Stomach (tissue), 9 donors: ENCODE data around the gene TP53BP2. TPM values are rescaled to one million over a fixed set of nuclear protein-coding genes. Genes with fewer than 3 reads are reported as not detected.
A peak's percentile ranks its signal among the peaks of the same experiment; 100 is the strongest.

Experiments
- DNase-seq, 2 donors: peaks; one replicate each; pipeline versions ENCODE4 v3.0.0 to v3.0.0-alpha.2; 2013 to 2019
- H3K27ac ChIP-seq, 5 donors: fragments of 200-600 bp in 4 of 5; sonication (generic) in 4 of 5; one replicate each; pipeline ENCODE4 v1.5.1; 2013 to 2019; ENCODE audit warnings: mild to moderate bottlenecking in 1 of 5, moderate library complexity in 1 of 5
- H3K27me3 ChIP-seq, 3 donors: fragments of 200-600 bp; sonication (generic); one replicate each; pipeline ENCODE4 v1.5.1; 2017 to 2019; ENCODE audit warnings: mixed run types in 1 of 3
- H3K36me3 ChIP-seq, 4 donors: fragments of 200-600 bp; sonication (generic); 1 replicate in 3 of 4; 2 replicates in 1 of 4; pipeline ENCODE4 v1.5.1; 2016 to 2019
- H3K4me1 ChIP-seq, 4 donors: fragments of 200-600 bp; sonication (generic); one replicate each; pipeline ENCODE4 v1.5.1; 2016 to 2019
- H3K4me3 ChIP-seq, 4 donors: fragments of 200-600 bp; sonication (generic) in 3 of 4; one replicate each; pipeline ENCODE4 v1.5.1; 2016 to 2019; ENCODE audit warnings: mild to moderate bottlenecking in 1 of 4
- H3K9me3 ChIP-seq, 4 donors: fragments of 200-600 bp; sonication (generic); one replicate each; pipeline ENCODE4 v1.5.1; 2016 to 2019
- EP300 ChIP-seq: sonication (generic); formaldehyde crosslinking; IDR thresholded peaks from one replicate; pipeline ENCODE4 v1.6.1; 2017; ENCODE audit warnings: antibody characterized with exemption
- POLR2A ChIP-seq, 4 donors: fragments of 450-650 bp; IDR thresholded peaks; one replicate each; pipeline ENCODE4 v1.6.1; 2016; ENCODE audit warnings: antibody characterized with exemption in 4 of 4, control low read depth in 2 of 4, mild to moderate bottlenecking in 1 of 4, moderate library complexity in 1 of 4
- POLR2AphosphoS5 ChIP-seq, 3 donors: sonication (generic); formaldehyde crosslinking; IDR thresholded peaks; one replicate each; pipeline ENCODE4 v1.6.1; 2016; ENCODE audit warnings: antibody characterized with exemption in 3 of 3
- WGBS, 5 donors: extraction: QIAGEN DNeasy Blood & Tissue Kit in 3 of 5; methylation state at CpG; one replicate each; pipeline versions ENCODE4 v1.1.5 to v1.1.7; 2013 to 2018; 5-methylcytosine and 5-hydroxymethylcytosine counted together
- intact Hi-C: fragments of 100-400 bp; cut with DNase I; formaldehyde crosslinking; loops from one replicate; pipeline ENCODE4 v1.15.1; 2023; ENCODE audit warnings: low total_unique reads
- polyA plus RNA-seq, 3 donors: library from polyadenylated mRNA; stranded (reverse); fragments of 200-250 nt; gene quantifications; one replicate each; pipeline ENCODE4 v1.2.3, GENCODE V29; 2013
- total RNA-seq, 5 donors: library from RNA; depleted of rRNA; stranded (reverse); fragments of >200 nt; gene quantifications; one replicate each; pipeline versions ENCODE4 v1.1.0 to v1.2.3, GENCODE V29; 2014 to 2016
- TF ChIP-seq, protein P1 (sequence below), 7 experiments: fragments of 450-650 bp in 4 of 7; fragments of 200-600 bp in 3 of 7; sonication (generic) in 3 of 7; IDR thresholded peaks; one replicate each; pipeline ENCODE4 v1.5.1; 2016 to 2019; ENCODE audit warnings: antibody characterized with exemption in 7 of 7, control low read depth in 2 of 7, mild to moderate bottlenecking in 1 of 7
- donor health status: healthy with polysubstance abuse.
- donor health status: Bipolar disorder and iron deficiency.
- donor health status: healthy.

Gene TP53BP2
- total and polyA plus RNA-seq, 8 donors, result 6.9 to 157 (median 32.9) TPM

DNA sequence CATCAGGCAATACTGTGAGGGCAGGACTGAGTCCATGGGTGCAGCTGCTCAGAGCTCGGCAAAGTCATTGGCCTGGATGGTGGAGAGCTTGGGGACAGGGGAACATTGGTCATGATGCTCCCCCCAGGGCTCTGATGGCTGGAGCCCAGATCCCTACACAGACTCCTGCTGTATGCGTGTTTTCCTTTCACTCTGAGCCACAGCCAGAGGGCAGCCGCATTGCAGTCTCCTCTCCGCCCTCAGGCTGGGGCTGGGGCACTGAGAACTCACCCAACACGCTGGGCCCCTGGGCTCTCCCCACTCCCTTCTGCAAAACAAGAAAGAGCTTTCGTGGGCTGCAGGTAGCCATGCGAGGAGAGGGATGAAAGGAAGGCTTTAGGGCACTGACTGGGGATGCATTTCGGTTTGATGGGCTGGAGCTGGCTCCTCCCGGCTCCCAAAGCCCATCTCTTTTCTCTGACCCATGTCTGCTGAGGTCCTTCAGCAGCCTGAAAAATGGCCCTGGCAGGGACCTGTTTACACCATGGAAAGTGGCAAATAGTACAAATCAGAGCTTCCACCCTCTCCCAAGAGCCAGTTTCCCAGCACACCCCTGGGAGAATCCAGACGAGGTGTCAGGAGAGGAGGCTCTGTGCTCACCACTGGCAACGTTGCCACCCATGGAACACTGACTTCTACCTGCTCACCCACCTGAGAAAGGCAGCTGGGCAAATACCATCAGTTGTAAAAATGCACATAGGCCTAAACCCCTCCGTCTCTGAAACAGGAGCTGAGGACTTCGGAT is 89.6 kb downstream of the TP53BP2 start:
- no peak for TF ChIP-seq POLR2A (IDR thresholded peaks at IDR 0.05)
- TF ChIP-seq, protein P1, sequence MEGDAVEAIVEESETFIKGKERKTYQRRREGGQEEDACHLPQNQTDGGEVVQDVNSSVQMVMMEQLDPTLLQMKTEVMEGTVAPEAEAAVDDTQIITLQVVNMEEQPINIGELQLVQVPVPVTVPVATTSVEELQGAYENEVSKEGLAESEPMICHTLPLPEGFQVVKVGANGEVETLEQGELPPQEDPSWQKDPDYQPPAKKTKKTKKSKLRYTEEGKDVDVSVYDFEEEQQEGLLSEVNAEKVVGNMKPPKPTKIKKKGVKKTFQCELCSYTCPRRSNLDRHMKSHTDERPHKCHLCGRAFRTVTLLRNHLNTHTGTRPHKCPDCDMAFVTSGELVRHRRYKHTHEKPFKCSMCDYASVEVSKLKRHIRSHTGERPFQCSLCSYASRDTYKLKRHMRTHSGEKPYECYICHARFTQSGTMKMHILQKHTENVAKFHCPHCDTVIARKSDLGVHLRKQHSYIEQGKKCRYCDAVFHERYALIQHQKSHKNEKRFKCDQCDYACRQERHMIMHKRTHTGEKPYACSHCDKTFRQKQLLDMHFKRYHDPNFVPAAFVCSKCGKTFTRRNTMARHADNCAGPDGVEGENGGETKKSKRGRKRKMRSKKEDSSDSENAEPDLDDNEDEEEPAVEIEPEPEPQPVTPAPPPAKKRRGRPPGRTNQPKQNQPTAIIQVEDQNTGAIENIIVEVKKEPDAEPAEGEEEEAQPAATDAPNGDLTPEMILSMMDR (IDR thresholded peaks at IDR 0.05), result no peak
- TF ChIP-seq EP300, result no peak
- TF ChIP-seq POLR2AphosphoS5 (IDR thresholded peaks at IDR 0.05), result no peak
- Histone ChIP-seq H3K27ac (no peak overlapping the region), H3K27me3 (no peaks in the 10 kb centered on the region), H3K4me1 (no peaks in the 10 kb centered on the region), H3K36me3 (peaks cover 95 to 100% (median 100%) of the 10 kb centered on the region in 4 donors), H3K4me3 (no peak overlapping the region), H3K9me3 (no peaks in the 10 kb centered on the region)
- intact Hi-C loops, result no loop called here
- DNase-seq, result peak in 1 of 2 donors; percentile 24
- WGBS, 5 donors, result 79 to 96% (median 82%) methylated on average over 12 to 13 of the region's 13 CpGs

DNA sequence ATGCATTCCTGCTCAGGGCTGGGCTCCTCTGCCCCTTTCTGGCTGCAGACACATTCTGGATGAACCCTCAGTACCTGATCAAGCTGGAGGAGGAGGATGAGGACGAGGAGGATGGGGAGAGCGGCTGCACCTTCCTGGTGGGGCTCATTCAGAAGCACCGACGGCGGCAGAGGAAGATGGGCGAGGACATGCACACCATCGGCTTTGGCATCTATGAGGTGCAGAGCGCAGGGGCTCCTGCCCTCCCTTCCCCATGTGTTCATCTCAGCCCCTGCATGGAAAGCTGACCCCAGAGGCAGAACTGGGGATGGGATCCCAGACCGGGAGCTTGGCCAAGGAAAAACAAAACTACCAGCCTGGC is 90.3 kb downstream of the TP53BP2 start:
- TF ChIP-seq POLR2AphosphoS5 (IDR thresholded peaks at IDR 0.05) (no peak), POLR2A (IDR thresholded peaks at IDR 0.05) (no peak), EP300 (no peak)
- TF ChIP-seq, protein P1 (IDR thresholded peaks at IDR 0.05), result no peak
- H3K4me3 ChIP-seq, result no peak overlapping the region
- no peaks in the 10 kb centered on the region for H3K4me1 ChIP-seq
- DNase-seq, result no peak
- intact Hi-C loops, result no loop called here
- H3K36me3 ChIP-seq, result peaks cover 95 to 100% (median 100%) of the 10 kb centered on the region in 4 donors
- no peak overlapping the region for H3K27ac ChIP-seq
- 88 to 94% (median 89%) methylated on average over 9 of the region's 9 CpGs for WGBS, 5 donors
- H3K9me3 ChIP-seq, result no peaks in the 10 kb centered on the region
- H3K27me3 ChIP-seq, result no peaks in the 10 kb centered on the region

DNA sequence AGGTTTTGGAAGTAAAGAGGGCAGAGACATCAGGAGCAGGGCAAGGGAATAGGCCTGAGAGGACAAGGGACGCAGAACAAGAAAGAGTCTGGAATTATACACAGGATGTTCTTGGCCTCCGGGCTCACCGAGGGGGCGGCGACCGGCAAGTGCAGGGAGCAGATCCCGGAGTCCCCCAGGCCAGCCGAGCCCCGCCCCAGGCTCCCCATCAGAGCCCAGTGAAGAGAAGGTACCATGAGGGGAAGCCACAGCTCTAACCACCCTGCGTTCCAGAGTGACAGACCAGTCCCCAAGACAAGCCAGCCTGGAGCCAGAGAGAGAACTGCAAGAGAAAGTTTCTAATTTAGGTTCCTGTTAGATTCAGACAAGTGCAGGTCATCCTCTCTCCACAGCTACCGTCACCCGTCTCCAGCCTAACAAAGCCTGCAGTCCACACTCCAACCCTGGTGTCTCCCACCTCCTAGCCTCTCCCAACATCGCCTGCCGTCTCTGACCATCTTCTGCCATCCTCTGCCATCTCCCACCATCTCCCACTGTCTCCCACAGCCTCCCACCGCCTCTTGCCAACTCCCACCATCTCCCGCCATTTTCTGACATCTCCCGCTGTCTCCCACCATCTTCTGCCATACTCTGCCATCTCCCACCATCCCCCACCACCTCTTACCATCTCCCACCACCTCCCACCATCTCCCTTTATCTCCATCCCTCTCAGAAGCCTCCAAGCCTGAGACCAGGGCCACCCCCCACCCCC is 90.9 kb downstream of the TP53BP2 start:
- no peak overlapping the region for H3K27ac ChIP-seq
- no peaks in the 10 kb centered on the region for H3K4me1 ChIP-seq
- H3K27me3 ChIP-seq, result no peaks in the 10 kb centered on the region
- DNase-seq, result no peak
- H3K9me3 ChIP-seq, result no peaks in the 10 kb centered on the region
- no peak overlapping the region for H3K4me3 ChIP-seq
- WGBS, 5 donors, result 87 to 96% (median 94%) methylated on average over 17 of the region's 17 CpGs
- peaks cover 94 to 100% (median 100%) of the 10 kb centered on the region in 4 donors for H3K36me3 ChIP-seq
- TF ChIP-seq, protein P1 (IDR thresholded peaks at IDR 0.05), result no peak
- TF ChIP-seq POLR2A (IDR thresholded peaks at IDR 0.05) (no peak), POLR2AphosphoS5 (IDR thresholded peaks at IDR 0.05) (no peak), EP300 (no peak)
- intact Hi-C loops, result loop anchor here (5.0 kb wide), 2 partner anchors 38 to 58 kb away; no protein-coding TSS in a partner anchor

DNA sequence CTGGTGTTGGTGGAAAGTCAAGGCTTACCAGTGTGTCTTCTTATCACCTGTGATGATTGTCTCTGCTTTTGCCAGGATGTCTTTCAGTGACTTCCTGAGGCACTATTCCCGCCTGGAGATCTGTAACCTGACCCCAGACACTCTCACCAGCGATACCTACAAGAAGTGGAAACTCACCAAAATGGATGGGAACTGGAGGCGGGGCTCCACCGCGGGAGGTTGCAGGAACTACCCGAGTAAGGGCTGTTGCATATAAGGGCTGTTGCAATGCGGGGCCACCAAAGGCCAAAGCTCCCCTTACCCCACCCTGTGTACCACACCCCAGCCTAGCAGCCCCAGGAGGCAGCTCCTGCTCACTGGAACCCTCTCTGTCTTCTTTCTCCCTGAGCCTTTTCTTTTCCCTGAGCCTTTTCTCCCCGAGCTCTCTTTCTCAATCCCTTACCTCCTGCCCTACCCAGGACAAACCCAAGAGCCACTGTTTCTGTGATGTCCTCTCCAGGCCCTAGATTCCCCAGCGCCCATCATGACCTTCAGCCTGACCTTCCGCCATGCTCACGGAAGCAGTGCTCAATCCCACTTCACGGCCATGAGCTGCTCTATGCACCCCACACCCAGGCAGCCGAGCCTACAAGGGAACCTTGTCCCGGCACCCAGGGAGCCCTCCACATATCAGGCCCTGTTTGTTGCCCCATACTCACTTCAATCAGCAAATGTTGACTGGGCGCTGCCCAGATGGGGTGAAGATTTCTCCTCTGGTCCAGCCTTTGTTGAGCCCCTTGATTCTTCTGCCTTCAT is 92.8 kb downstream of the TP53BP2 start:
- TF ChIP-seq POLR2A (IDR thresholded peaks at IDR 0.05), result no peak
- no peak for TF ChIP-seq POLR2AphosphoS5 (IDR thresholded peaks at IDR 0.05)
- TF ChIP-seq, protein P1 (IDR thresholded peaks at IDR 0.05), result no peak
- H3K9me3 ChIP-seq, result no peaks in the 10 kb centered on the region
- intact Hi-C loops, result loop anchor here (5.0 kb wide), 2 partner anchors 36 to 56 kb away; no protein-coding TSS in a partner anchor
- no peak overlapping the region for H3K4me3 ChIP-seq
- peaks cover 84 to 94% (median 87%) of the 10 kb centered on the region in 4 donors for H3K36me3 ChIP-seq
- 78 to 88% (median 83%) methylated on average over 10 to 15 of the region's 15 CpGs for WGBS, 5 donors
- H3K4me1 ChIP-seq, result peaks cover 10 to 17% (median 13%) of the 10 kb centered on the region in 4 donors
- no peak for DNase-seq
- no peaks in the 10 kb centered on the region for H3K27me3 ChIP-seq
- H3K27ac ChIP-seq, result no peak overlapping the region
